Lung (tissue), 12 donors: ENCODE results near the gene ZNF274. TPM values are rescaled to one million over a fixed set of nuclear protein-coding genes. Genes with fewer than 3 reads are reported as not detected.

ENCODE experiments used
- ATAC-seq: fragments of 200-7000 bp; cut with Tn5 transposase; one replicate; pipeline ENCODE4 v1.9.1; 2020; ENCODE audit warnings: moderate number of reproducible peaks; ENCODE audit not compliant: insufficient read depth, low FRiP score
- DNase-seq, 3 donors: peaks; one replicate each; pipeline ENCODE4 v3.0.0-alpha.2; 2013 to 2017
- H3K27ac ChIP-seq, 2 donors: one replicate each; pipeline ENCODE4 v1.5.1; 2013; ENCODE audit warnings: mild to moderate bottlenecking in 2 of 2, moderate library complexity in 2 of 2, control low read depth in 1 of 2, inconsistent platforms in 1 of 2, low read depth in 1 of 2, low read length in 1 of 2
- H3K27me3 ChIP-seq, 3 donors: one replicate each; pipeline ENCODE4 v1.5.1; 2013; ENCODE audit warnings: low read length in 2 of 3; ENCODE audit not compliant: control insufficient read depth in 3 of 3, insufficient read depth in 3 of 3
- H3K36me3 ChIP-seq, 4 donors: one replicate each; pipeline ENCODE4 v1.5.1; 2013; ENCODE audit warnings: low read length in 4 of 4, mild to moderate bottlenecking in 1 of 4, moderate library complexity in 1 of 4; ENCODE audit not compliant: control insufficient read depth in 4 of 4, insufficient read depth in 4 of 4
- H3K4me1 ChIP-seq, 5 donors: one replicate each; pipeline ENCODE4 v1.5.1; 2013; ENCODE audit warnings: low read length in 5 of 5, mild to moderate bottlenecking in 2 of 5, moderate library complexity in 1 of 5; ENCODE audit not compliant: control insufficient read depth in 5 of 5, insufficient read depth in 5 of 5
- H3K4me3 ChIP-seq: one replicate; pipeline ENCODE4 v1.5.1; 2013; ENCODE audit warnings: mild to moderate bottlenecking, control low read depth, moderate library complexity
- H3K9ac ChIP-seq, 2 donors: one replicate each; pipeline ENCODE4 v1.5.1; 2013; ENCODE audit warnings: low read length in 2 of 2, control low read depth in 1 of 2; ENCODE audit not compliant: insufficient read depth in 1 of 2
- H3K9me3 ChIP-seq, 4 donors: one replicate each; pipeline ENCODE4 v1.5.1; 2013; ENCODE audit warnings: low read length in 3 of 4, mild to moderate bottlenecking in 1 of 4, moderate library complexity in 1 of 4; ENCODE audit not compliant: control insufficient read depth in 4 of 4, insufficient read depth in 3 of 4
- CTCF ChIP-seq: IDR thresholded peaks from 2 replicates; pipeline ENCODE4 v1.5.1; 2012; ENCODE audit warnings: mild to moderate bottlenecking; ENCODE audit errors: control extremely low read depth, extremely low read depth
- WGBS, 2 donors: extraction: QIAGEN DNeasy Blood & Tissue Kit; methylation state at CpG; one replicate each; pipeline ENCODE4 v1.1.7; 2013; 5-methylcytosine and 5-hydroxymethylcytosine counted together
- polyA plus RNA-seq, 2 donors: library from polyadenylated mRNA; stranded (reverse); fragments of 200-250 nt; gene quantifications; one replicate each; pipeline ENCODE4 v1.2.1, GENCODE V29; 2013
- total RNA-seq, 2 donors: library from RNA; depleted of rRNA in 1 of 2; stranded (reverse); fragments of >200 nt in 1 of 2; gene quantifications; one replicate each; pipeline ENCODE4 v1.2.1, GENCODE V29; 2014 to 2021
- donor health status: control.
- donor health status: control.
- donor health status: Bipolar disorder and iron deficiency.
- donor health status: healthy.
- donor health status: DM: yes; HTN: yes; CAD: no.

ZNF274 gene
- total and polyA plus RNA-seq, 4 donors = 10.2 to 29.6 (median 26.0) TPM

- no peak for DNase-seq
- TF ChIP-seq CTCF = no peak
- H3K27ac ChIP-seq = peak overlapping the region; percentile 78 to 99
- peak; percentile 79 for ATAC-seq
- 3 to 5% methylated on average over 17 of the region's 17 CpGs for WGBS, 2 donors
- H3K9ac ChIP-seq = peak overlapping the region in 1 of 2 donors; percentile 97
- peak overlapping the region; percentile 90 for H3K4me3 ChIP-seq
- peaks cover 0 to 2% (median 0%) of the 10 kb centered on the region in 5 donors for H3K4me1 ChIP-seq
- peaks cover 25 to 50% (median 27%) of the 10 kb centered on the region in 4 donors for H3K36me3 ChIP-seq
- peaks cover 3 to 71% (median 38%) of the 10 kb centered on the region in 4 donors for H3K9me3 ChIP-seq
- H3K27me3 ChIP-seq = no peaks in the 10 kb centered on the region
Measured at GRCh38 chr19:58182577-58182988, 278 bp upstream of the ZNF274 start.

- no peak for TF ChIP-seq CTCF
- peaks cover 0 to 73% (median 37%) of the 10 kb centered on the region in 4 donors for H3K9me3 ChIP-seq
- H3K4me1 ChIP-seq = peaks cover 0 to 2% (median 0%) of the 10 kb centered on the region in 5 donors
- H3K27ac ChIP-seq = peak overlapping the region; percentile 99
- 20 to 23% methylated on average over 13 of the region's 13 CpGs for WGBS, 2 donors
- DNase-seq = no peak
- peak overlapping the region; percentile 83 to 99 for H3K9ac ChIP-seq
- no peaks in the 10 kb centered on the region for H3K27me3 ChIP-seq
- peak overlapping the region; percentile 90 for H3K4me3 ChIP-seq
- H3K36me3 ChIP-seq = peaks cover 25 to 50% (median 29%) of the 10 kb centered on the region in 4 donors
- no peak for ATAC-seq
Measured at GRCh38 chr19:58183817-58184215, 955 bp downstream of the ZNF274 start.

- H3K9ac ChIP-seq = no peak overlapping the region
- no peaks in the 10 kb centered on the region for H3K27me3 ChIP-seq
- H3K4me3 ChIP-seq = no peak overlapping the region
- peak in 2 of 3 donors; percentile 18 to 23 for DNase-seq
- H3K27ac ChIP-seq = no peak overlapping the region
- H3K4me1 ChIP-seq = no peaks in the 10 kb centered on the region
- H3K36me3 ChIP-seq = peaks cover 38 to 89% (median 78%) of the 10 kb centered on the region in 4 donors
- TF ChIP-seq CTCF = no peak
- WGBS, 2 donors = 71 to 78% methylated on average over 6 of the region's 6 CpGs
- peaks cover 43 to 82% (median 76%) of the 10 kb centered on the region in 4 donors for H3K9me3 ChIP-seq
- ATAC-seq = no peak
Measured at GRCh38 chr19:58196901-58197616, 14.2 kb downstream of the ZNF274 start.
